ENCODE results near the gene PLCZ1.

- no peak for TF ChIP-seq CTCF (IDR thresholded peaks at IDR 0.05)
- no peak for TF ChIP-seq POLR2A (IDR thresholded peaks at IDR 0.05)
Observed at GRCh38 chr12:18703911-18704310, 33.9 kb downstream of the PLCZ1 start.

All from thyroid gland (tissue), 4 donors.